ENCODE results near the gene ARL6IP4. TPM values are rescaled to one million over a fixed set of nuclear protein-coding genes. Genes with fewer than 3 reads are reported as not detected.
A peak's percentile ranks its signal among the peaks of the same experiment; 100 is the strongest.

ARL6IP4 gene
- total RNA-seq, 1 donor from 2014 or later, result 166 TPM

- DNase-seq (ENCODE audit: extremely low spot score, unreplicated experiment), result no peak
- Mint-ChIP-seq H3K4me1 (ENCODE audit: unreplicated experiment) (peaks cover 13% of the 10 kb centered on the region), H3K4me3 (ENCODE audit: unreplicated experiment) (peak overlapping the region; percentile 72), H3K27me3 (ENCODE audit: unreplicated experiment) (no peaks in the 10 kb centered on the region), H3K36me3 (ENCODE audit: unreplicated experiment) (no peaks in the 10 kb centered on the region), H3K9me3 (ENCODE audit: unreplicated experiment) (no peaks in the 10 kb centered on the region), H3K27ac (ENCODE audit: unreplicated experiment) (no peak overlapping the region)
- TF ChIP-seq, protein P1, sequence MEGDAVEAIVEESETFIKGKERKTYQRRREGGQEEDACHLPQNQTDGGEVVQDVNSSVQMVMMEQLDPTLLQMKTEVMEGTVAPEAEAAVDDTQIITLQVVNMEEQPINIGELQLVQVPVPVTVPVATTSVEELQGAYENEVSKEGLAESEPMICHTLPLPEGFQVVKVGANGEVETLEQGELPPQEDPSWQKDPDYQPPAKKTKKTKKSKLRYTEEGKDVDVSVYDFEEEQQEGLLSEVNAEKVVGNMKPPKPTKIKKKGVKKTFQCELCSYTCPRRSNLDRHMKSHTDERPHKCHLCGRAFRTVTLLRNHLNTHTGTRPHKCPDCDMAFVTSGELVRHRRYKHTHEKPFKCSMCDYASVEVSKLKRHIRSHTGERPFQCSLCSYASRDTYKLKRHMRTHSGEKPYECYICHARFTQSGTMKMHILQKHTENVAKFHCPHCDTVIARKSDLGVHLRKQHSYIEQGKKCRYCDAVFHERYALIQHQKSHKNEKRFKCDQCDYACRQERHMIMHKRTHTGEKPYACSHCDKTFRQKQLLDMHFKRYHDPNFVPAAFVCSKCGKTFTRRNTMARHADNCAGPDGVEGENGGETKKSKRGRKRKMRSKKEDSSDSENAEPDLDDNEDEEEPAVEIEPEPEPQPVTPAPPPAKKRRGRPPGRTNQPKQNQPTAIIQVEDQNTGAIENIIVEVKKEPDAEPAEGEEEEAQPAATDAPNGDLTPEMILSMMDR (IDR thresholded peaks at IDR 0.05), result no peak
Observed at GRCh38 chr12:122965321-122965751, 15.1 kb upstream of the ARL6IP4 start.

GRCh38 chr12:122965851-122966742 lies 14.4 kb upstream of the ARL6IP4 start, which contains the start of gene ABCB9:
Gene ABCB9 (minus strand): TSS chr12:122966463. CDS start chr12:122960235, 6,228 bp downstream.
- H3K9me3 Mint-ChIP-seq (ENCODE audit: unreplicated experiment), result no peaks in the 10 kb centered on the region
- H3K4me1 Mint-ChIP-seq (ENCODE audit: unreplicated experiment), result peaks cover 13% of the 10 kb centered on the region
- TF ChIP-seq, protein P1 (IDR thresholded peaks at IDR 0.05), result no peak
- H3K36me3 Mint-ChIP-seq (ENCODE audit: unreplicated experiment), result no peaks in the 10 kb centered on the region
- no peaks in the 10 kb centered on the region for H3K27me3 Mint-ChIP-seq (ENCODE audit: unreplicated experiment)
- H3K4me3 Mint-ChIP-seq (ENCODE audit: unreplicated experiment), result peak within 1 kb of the TSS; percentile 72
- DNase-seq (ENCODE audit: extremely low spot score, unreplicated experiment), result peak; percentile 95
- peak within 1 kb of the TSS; percentile 12 for H3K27ac Mint-ChIP-seq (ENCODE audit: unreplicated experiment)

GRCh38 chr12:122966743-122967550 lies 13.5 kb upstream of the ARL6IP4 start:
- Mint-ChIP-seq H3K27ac (ENCODE audit: unreplicated experiment) (peak overlapping the region; percentile 12), H3K4me3 (ENCODE audit: unreplicated experiment) (peak overlapping the region; percentile 6), H3K4me1 (ENCODE audit: unreplicated experiment) (peaks cover 13% of the 10 kb centered on the region), H3K9me3 (ENCODE audit: unreplicated experiment) (no peaks in the 10 kb centered on the region), H3K36me3 (ENCODE audit: unreplicated experiment) (no peaks in the 10 kb centered on the region), H3K27me3 (ENCODE audit: unreplicated experiment) (no peaks in the 10 kb centered on the region)
- TF ChIP-seq, protein P1 (IDR thresholded peaks at IDR 0.05), result no peak
- DNase-seq (ENCODE audit: extremely low spot score, unreplicated experiment), result no peak

GRCh38 chr12:122968104-122968503 lies 12.4 kb upstream of the ARL6IP4 start:
- Mint-ChIP-seq H3K4me1 (ENCODE audit: unreplicated experiment) (peaks cover 13% of the 10 kb centered on the region), H3K4me3 (ENCODE audit: unreplicated experiment) (no peak overlapping the region), H3K36me3 (ENCODE audit: unreplicated experiment) (no peaks in the 10 kb centered on the region), H3K9me3 (ENCODE audit: unreplicated experiment) (no peaks in the 10 kb centered on the region), H3K27ac (ENCODE audit: unreplicated experiment) (no peak overlapping the region), H3K27me3 (ENCODE audit: unreplicated experiment) (no peaks in the 10 kb centered on the region)
- TF ChIP-seq, protein P1 (IDR thresholded peaks at IDR 0.05), result no peak
- DNase-seq (ENCODE audit: extremely low spot score, unreplicated experiment), result no peak
